ENCODE data around the gene AP2A2. TPM values are rescaled to one million over a fixed set of nuclear protein-coding genes. Genes with fewer than 3 reads are reported as not detected.

AP2A2 gene
- total RNA-seq, 2 experiments from 2014 or later = 36.3 to 52.2 TPM

DNA sequence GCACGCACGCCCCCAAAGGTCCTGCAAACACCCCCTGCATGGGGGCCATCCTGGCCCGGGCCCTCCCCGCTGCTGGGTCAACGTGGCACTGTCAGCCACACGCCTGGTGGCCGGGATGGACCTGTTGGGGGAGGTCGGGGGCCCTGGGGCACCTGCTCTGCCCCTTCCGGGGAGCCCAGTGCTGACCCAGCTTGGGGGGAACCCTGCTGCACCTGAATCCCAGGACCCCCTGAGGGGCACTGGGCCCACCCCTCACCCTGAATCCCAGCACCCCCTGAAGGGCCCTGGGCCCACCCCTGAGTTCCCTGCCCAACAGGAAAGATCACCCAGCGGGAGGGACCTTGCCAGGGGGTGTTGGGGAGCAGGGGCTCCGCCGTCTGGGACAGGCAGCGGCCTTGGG lies 111.3 kb downstream of the AP2A2 start:
- no peak for DNase-seq
- H3K36me3 Mint-ChIP-seq = no peaks in the 10 kb centered on the region
- H3K27ac Mint-ChIP-seq = no peak overlapping the region
- no peaks in the 10 kb centered on the region for H3K4me1 Mint-ChIP-seq
- CTCF ChIA-PET = no interaction called here
- no peaks in the 10 kb centered on the region for H3K27me3 Mint-ChIP-seq
- H3K9me3 Mint-ChIP-seq (ENCODE audit: low read depth) = peaks cover 5% of the 10 kb centered on the region
- no peak overlapping the region for H3K4me3 Mint-ChIP-seq
- no peak for ATAC-seq

DNA sequence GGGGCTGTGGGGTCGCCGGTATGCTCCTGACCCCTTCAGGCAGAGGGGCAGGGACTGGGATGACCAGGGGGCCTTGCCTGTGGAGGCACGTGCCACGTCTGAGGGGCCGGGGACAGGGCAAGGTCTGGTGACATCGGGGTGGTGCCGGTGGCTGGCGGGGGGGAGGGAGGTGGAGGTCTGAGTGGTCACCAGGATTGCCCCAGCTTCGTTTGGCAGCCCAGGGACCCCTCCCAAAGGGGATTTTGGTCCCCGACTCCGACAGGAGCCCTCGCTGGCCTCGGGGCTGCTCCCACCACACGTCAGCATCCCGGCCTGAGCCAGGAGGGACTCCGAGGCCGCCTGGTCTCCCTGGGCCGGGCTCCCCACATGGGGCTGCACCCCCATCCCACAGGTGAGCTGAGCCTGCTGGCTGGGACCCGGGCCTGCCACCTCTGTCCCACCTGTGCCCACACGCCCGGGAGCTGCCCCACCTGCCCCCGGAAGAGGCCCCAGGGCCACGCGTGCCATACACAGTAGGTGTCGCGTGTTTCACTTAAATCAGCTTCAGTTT lies 111.9 kb downstream of the AP2A2 start:
- ATAC-seq = no peak
- DNase-seq = no peak
- no peak overlapping the region for H3K4me3 Mint-ChIP-seq
- H3K27me3 Mint-ChIP-seq = no peaks in the 10 kb centered on the region
- H3K9me3 Mint-ChIP-seq (ENCODE audit: low read depth) = no peaks in the 10 kb centered on the region
- CTCF ChIA-PET = no interaction called here
- H3K4me1 Mint-ChIP-seq = no peaks in the 10 kb centered on the region
- no peaks in the 10 kb centered on the region for H3K36me3 Mint-ChIP-seq
- H3K27ac Mint-ChIP-seq = no peak overlapping the region

DNA sequence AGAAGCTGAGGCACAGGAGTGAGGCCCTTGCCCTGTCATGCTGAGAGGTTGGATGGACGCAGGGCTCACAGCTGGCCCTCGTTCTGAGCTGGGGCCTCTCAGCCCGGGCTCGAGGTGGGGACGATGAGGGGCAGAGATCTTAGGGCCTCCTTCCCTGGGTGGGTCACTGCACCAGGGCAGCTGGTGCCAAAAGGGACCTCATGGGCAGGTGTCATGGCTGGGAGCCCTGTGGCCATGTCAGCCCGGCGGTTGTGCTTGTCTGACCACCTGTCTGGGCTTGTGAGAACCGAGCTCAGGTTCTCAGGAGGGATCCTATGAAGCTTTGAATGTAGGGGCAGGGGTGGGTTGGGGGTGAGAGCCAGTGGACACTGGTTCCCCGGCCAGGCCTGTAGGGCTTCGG lies 112.7 kb downstream of the AP2A2 start:
- CTCF ChIA-PET = no interaction called here
- DNase-seq (no peak), ATAC-seq (no peak)
- no peak overlapping the region for H3K4me3 Mint-ChIP-seq
- no peak overlapping the region for H3K27ac Mint-ChIP-seq
- no peaks in the 10 kb centered on the region for H3K4me1 Mint-ChIP-seq
- H3K9me3 Mint-ChIP-seq (ENCODE audit: low read depth) = no peaks in the 10 kb centered on the region
- no peaks in the 10 kb centered on the region for H3K36me3 Mint-ChIP-seq
- H3K27me3 Mint-ChIP-seq = no peaks in the 10 kb centered on the region

DNA sequence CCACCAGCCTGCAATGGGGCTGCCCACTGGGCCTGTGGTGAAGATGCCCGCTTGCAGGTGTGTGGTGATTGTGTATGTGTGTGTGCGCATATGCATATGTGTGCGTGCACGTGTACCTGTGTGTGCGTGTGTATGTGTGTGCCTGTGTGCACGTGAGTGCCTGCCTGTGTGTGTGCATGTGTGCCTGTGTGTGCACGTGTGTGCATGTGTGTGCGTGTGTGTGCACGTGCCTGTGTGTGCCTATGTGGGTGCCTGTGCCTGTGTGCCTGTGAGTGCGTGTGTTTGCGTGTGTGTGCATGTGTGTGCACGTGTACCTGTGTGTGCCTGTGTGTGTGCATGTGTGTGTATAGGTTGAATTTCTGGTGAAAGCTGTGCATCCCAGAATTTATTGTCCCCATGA lies 113.3 kb downstream of the AP2A2 start:
- Mint-ChIP-seq H3K36me3 (no peaks in the 10 kb centered on the region), H3K4me3 (no peak overlapping the region), H3K9me3 (ENCODE audit: low read depth) (no peaks in the 10 kb centered on the region), H3K4me1 (no peaks in the 10 kb centered on the region), H3K27ac (no peak overlapping the region), H3K27me3 (no peaks in the 10 kb centered on the region)
- DNase-seq (no peak), ATAC-seq (no peak)
- CTCF ChIA-PET = no interaction called here

DNA sequence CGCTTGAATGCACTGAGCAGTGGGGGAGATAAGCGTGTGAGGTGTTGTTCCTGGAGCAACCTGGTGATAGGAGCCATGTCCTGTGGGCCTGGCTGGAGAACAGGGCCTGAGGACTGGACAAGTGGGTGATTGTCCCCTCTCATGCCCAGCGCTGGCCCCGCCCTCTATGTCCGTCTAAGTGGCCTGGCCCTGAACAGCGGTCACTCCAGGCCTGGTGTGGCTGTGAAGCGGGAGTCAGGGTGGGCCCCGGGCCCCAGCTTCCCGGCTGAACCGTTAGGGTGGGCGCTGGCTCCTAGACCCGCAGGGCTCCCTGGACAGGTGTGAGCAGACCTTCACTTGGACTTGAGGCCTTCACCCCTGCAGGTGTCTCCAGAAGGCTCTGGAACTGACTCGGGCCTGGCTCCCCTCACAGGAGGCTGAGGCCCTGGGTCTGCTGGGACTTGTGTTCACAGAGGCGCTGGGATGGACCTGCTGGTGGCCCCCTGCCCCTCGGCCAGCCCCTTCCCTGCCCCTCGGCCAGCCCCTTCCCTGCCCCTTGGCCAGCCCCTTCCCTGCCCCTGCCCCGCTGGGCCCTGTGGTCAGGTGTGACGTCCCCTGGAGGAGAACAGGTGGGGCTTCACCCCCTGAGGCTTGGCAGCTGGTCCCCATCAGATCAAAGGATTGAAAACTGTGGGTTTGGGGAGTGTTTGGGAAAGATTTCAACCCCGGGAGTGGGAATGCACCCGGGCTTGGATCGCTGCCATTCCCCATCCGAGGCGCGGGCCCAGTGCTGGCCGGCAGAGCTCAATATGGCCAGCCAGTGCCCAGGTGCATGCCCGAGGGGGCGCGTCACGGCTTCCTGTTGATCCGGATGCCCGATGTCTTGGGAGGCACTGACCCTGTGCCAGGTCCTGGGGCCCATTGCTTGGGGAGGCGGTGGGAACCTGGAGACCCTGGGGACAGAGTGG lies 114.1 kb downstream of the AP2A2 start:
- H3K36me3 Mint-ChIP-seq = no peaks in the 10 kb centered on the region
- DNase-seq = no peak
- no peaks in the 10 kb centered on the region for H3K27me3 Mint-ChIP-seq
- no peak overlapping the region for H3K27ac Mint-ChIP-seq
- CTCF ChIA-PET = no interaction called here
- no peaks in the 10 kb centered on the region for H3K4me1 Mint-ChIP-seq
- H3K9me3 Mint-ChIP-seq (ENCODE audit: low read depth) = no peaks in the 10 kb centered on the region
- ATAC-seq = no peak
- no peak overlapping the region for H3K4me3 Mint-ChIP-seq

DNA sequence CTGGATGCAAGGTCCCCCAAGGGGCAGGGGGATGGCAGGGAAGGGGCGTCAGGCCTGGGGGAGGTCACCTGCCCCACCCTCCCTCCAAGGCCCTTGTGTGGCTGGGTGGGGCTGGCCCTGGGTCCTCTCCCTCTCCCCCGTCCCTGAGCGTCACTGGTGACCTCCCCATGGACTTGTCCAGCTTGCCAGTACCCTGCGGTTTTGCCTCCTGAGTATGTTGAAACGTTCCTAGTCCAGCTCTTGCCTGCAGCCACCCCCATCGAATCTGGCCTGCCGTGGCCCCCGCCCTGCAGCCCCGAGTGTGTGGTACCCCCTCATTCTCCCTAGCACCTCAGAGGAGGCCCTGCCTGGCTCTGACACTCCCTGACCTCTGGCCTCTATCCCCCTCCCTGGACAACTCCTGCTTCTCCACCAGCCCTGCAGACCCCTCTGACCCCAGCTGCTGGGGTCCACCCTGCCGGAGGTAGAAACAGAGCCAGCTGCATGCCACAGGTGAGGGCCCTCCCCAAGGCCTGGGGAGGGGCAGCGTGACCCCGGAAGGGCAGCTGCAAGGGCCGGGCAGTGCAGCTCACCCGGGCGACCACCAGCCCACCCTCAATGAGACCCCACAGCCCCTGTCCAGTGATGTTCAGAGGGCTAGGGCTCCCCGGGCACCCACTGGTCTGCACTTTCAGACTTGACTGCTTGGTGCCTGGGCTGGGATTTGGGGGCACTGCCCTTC lies 114.9 kb downstream of the AP2A2 start:
- H3K9me3 Mint-ChIP-seq (ENCODE audit: low read depth) = no peaks in the 10 kb centered on the region
- no peaks in the 10 kb centered on the region for H3K4me1 Mint-ChIP-seq
- H3K27me3 Mint-ChIP-seq = no peaks in the 10 kb centered on the region
- CTCF ChIA-PET = interaction anchor here (0.7 kb wide), 1 partner anchor 10 kb away, joined by 3 read pairs; no protein-coding TSS in a partner anchor
- no peak overlapping the region for H3K4me3 Mint-ChIP-seq
- ATAC-seq (no peak), DNase-seq (no peak)
- H3K36me3 Mint-ChIP-seq = no peaks in the 10 kb centered on the region
- H3K27ac Mint-ChIP-seq = no peak overlapping the region

DNA sequence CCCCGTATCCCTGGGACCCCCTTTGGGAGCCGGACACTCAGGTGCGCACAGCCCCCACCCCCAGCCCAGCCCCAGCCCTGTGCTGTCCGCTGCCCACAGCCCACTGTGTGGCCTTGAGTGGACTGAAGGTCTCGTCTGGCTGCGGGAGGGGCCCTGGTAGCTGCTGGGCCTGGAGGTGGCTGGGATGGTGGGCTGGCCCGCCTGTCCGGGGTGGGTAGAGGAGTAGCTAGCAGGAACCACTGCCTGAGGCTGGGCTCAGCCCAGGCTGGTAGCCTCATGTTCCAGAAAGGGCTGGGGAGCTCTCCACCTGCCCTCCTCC lies 115.4 kb downstream of the AP2A2 start:
- no peak for ATAC-seq
- DNase-seq = no peak
- peaks cover under 1% of the 10 kb centered on the region for H3K27me3 Mint-ChIP-seq
- CTCF ChIA-PET = interaction anchor here (0.7 kb wide), 1 partner anchor 10 kb away, joined by 3 read pairs; no protein-coding TSS in a partner anchor
- no peaks in the 10 kb centered on the region for H3K4me1 Mint-ChIP-seq
- no peaks in the 10 kb centered on the region for H3K36me3 Mint-ChIP-seq
- no peak overlapping the region for H3K27ac Mint-ChIP-seq
- no peak overlapping the region for H3K4me3 Mint-ChIP-seq
- no peaks in the 10 kb centered on the region for H3K9me3 Mint-ChIP-seq (ENCODE audit: low read depth)

DNA sequence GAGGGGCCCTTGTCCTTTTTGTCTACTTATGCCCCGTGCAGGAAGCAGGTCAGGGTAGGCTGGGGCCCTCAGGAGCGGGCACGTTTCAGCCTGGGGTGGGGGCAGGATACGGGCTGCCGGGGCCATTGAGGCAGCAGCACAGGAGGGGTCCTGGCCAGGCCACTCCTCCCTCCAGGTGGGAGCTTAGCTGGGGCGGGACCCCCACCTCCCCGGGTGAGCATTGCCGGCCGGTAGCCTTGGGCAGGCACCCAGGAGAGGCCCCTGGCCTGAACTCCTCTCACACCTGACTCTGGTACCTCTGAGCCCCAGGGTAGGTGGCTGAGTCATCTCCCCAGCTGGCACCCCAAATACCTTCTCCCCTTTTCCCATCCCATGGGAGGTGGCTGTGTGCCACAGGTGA lies 115.8 kb downstream of the AP2A2 start:
- no peaks in the 10 kb centered on the region for H3K36me3 Mint-ChIP-seq
- CTCF ChIA-PET = interaction anchor here (0.7 kb wide), 1 partner anchor 9 kb away, joined by 3 read pairs; no protein-coding TSS in a partner anchor
- DNase-seq = no peak
- no peak for ATAC-seq
- H3K9me3 Mint-ChIP-seq (ENCODE audit: low read depth) = no peaks in the 10 kb centered on the region
- H3K27me3 Mint-ChIP-seq = peaks cover 4% of the 10 kb centered on the region
- H3K27ac Mint-ChIP-seq = no peak overlapping the region
- H3K4me3 Mint-ChIP-seq = no peak overlapping the region
- H3K4me1 Mint-ChIP-seq = no peaks in the 10 kb centered on the region

DNA sequence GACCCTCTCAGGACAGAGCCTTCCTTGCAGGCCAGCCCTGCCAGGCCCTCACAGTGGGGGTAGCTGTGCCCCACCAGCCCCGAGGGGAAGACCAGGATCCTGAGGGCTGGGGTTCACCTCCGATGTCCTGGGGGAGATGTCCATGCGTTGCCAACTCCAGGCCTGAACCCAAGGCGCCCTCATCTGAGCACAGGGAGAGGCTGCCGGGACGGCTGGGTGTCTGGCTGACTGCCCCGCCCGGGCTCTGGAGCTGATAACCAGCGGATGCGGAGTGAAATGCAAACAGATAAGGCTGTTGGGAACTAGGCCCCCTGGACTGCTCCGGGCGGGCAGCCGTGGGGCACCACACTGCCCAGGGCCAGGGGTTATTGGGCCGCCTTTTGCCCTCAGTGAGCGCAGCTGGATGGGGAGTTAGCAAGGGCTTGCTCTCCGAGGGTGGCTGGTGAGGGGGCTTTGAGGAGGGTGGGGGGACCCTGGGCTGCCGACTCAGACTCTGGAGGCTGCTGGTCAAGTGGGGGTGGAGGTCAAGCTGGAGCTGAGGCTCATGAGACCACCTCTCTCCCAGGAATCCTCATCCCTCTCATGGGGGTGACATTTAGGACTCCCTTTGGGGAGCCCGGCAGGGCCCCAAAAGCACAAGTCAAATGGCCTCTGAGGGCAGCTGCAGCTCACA lies 116.4 kb downstream of the AP2A2 start:
- H3K36me3 Mint-ChIP-seq = no peaks in the 10 kb centered on the region
- CTCF ChIA-PET = interaction anchor here (1.0 kb wide), 1 partner anchor 12 kb away, joined by 3 read pairs; no protein-coding TSS in a partner anchor
- no peak overlapping the region for H3K27ac Mint-ChIP-seq
- H3K27me3 Mint-ChIP-seq = peaks cover 4% of the 10 kb centered on the region
- no peaks in the 10 kb centered on the region for H3K4me1 Mint-ChIP-seq
- H3K4me3 Mint-ChIP-seq = no peak overlapping the region
- H3K9me3 Mint-ChIP-seq (ENCODE audit: low read depth) = no peaks in the 10 kb centered on the region
- ATAC-seq (no peak), DNase-seq (no peak)

DNA sequence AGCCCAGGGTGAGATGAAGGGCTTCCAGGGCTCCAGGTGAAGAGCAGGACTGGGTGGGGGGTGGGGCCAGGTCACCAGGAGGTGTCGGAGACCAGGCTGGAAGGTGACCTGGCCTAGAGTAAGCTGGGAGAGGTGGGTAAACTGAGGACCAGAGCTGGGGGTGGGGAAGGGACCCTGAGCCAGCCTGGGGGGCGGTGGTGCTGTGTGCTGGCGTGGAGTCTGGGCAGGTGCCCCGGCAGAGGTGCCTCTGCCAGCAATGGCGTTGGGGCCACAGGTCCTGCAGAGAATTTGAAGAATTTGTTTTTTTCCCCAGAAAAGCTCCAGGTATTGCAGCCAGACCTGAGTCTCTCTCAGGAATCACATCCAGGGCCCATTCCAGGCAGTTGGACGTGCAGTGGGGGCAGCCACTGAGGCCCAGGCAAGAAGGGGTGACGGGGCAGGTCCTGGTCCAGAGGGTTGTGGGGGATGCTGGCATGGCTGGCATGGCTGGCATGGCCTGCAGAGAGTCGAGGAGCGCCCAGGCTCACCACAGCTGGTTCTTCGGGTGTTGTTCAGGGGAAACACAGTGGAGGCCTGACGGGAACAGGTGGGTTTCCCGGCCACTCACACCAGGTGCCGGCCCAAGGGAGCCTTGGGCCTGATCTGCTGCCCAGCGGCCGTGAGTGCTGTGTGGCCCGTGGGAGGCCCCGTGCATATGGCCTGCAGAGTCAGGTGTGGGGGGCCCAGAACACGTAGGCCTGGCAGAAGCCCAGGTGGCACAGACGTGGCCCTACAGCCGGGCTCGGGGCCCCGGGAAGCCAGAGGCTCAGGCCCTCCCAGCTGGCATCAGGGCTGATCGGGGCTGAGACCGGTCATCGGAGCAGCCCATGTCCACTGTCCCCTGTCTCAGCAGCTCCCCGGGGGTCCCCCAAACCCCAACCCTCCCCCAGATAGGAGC lies 117.2 kb downstream of the AP2A2 start:
- no peaks in the 10 kb centered on the region for H3K36me3 Mint-ChIP-seq
- no peak overlapping the region for H3K4me3 Mint-ChIP-seq
- DNase-seq = no peak
- H3K27ac Mint-ChIP-seq = no peak overlapping the region
- H3K4me1 Mint-ChIP-seq = no peaks in the 10 kb centered on the region
- no peaks in the 10 kb centered on the region for H3K9me3 Mint-ChIP-seq (ENCODE audit: low read depth)
- CTCF ChIA-PET = interaction anchor here (1.0 kb wide), 1 partner anchor 11 kb away, joined by 3 read pairs; no protein-coding TSS in a partner anchor
- ATAC-seq = no peak
- H3K27me3 Mint-ChIP-seq = peaks cover 4% of the 10 kb centered on the region

DNA sequence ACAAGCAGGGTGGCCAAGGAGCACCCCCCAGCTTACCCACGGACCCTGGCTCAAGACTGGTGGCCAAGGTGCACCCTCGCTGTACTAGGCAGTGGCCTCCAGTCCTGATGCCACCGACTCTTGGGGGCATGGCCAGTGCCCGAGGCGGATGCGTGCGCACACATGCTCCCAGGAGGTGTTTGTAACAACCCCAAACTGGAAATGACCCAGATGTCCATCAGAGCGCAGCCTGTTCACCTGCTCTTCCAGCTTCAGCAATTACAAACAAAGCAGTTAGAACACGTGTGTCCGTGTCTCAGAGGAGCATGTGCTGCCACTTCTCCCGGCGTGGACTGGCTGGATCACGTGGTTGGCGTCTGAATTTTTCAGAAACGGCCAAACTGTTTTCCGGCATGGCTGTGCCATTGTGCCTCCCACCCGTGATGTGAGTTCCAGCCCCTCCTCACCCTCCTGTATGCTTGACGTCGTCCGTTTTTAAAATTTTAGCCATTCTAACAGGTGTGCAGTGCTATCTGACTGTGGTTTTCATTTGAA lies 118.0 kb downstream of the AP2A2 start:
- CTCF ChIA-PET = no interaction called here
- ATAC-seq = no peak
- H3K4me1 Mint-ChIP-seq = no peaks in the 10 kb centered on the region
- no peaks in the 10 kb centered on the region for H3K9me3 Mint-ChIP-seq (ENCODE audit: low read depth)
- no peak overlapping the region for H3K4me3 Mint-ChIP-seq
- no peaks in the 10 kb centered on the region for H3K36me3 Mint-ChIP-seq
- DNase-seq = no peak
- H3K27ac Mint-ChIP-seq = no peak overlapping the region
- peaks cover 4% of the 10 kb centered on the region for H3K27me3 Mint-ChIP-seq

DNA sequence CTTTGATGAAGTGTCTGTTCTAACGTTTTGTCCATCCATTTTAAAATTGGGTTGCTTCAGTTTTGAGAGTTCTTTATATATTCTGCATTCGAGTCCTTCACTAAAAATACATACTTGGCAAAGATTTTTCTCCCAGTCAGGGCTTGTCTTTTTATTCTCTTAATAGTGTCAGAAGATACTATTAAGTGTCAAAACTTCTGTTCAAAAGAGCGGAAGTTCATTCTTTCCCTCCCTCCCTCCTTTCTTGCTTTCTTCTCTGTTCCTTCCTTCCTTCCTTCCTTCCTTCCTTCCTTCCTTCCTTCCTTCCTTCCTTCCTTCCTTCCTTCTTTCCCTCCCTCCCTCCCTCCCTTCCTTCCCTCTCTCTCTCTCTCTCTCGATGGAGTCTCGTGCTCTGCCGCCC lies 118.5 kb downstream of the AP2A2 start:
- H3K27ac Mint-ChIP-seq = no peak overlapping the region
- no peaks in the 10 kb centered on the region for H3K36me3 Mint-ChIP-seq
- DNase-seq (no peak), ATAC-seq (no peak)
- H3K4me3 Mint-ChIP-seq = no peak overlapping the region
- CTCF ChIA-PET = no interaction called here
- no peaks in the 10 kb centered on the region for H3K4me1 Mint-ChIP-seq
- H3K27me3 Mint-ChIP-seq = peaks cover 4% of the 10 kb centered on the region
- H3K9me3 Mint-ChIP-seq (ENCODE audit: low read depth) = no peaks in the 10 kb centered on the region

All from activated CD8-positive, alpha-beta memory T cell treated with anti-CD3 and anti-CD28 coated beads, Interleukin-2, amount 10 ng/mL, durations not matched to agents 7 days and 5 days (primary cell).